DMS114 treated with DMSO at 0.1 percent for 48 hours (cell line): ENCODE data around the gene TMEM74B.

Experiments used
- DNase-seq: peaks from one replicate; lab custom pipeline; 2025; ENCODE audit not compliant: unreplicated experiment; lab: John Stamatoyannopoulos, UW

Gene TMEM74B

DNA sequence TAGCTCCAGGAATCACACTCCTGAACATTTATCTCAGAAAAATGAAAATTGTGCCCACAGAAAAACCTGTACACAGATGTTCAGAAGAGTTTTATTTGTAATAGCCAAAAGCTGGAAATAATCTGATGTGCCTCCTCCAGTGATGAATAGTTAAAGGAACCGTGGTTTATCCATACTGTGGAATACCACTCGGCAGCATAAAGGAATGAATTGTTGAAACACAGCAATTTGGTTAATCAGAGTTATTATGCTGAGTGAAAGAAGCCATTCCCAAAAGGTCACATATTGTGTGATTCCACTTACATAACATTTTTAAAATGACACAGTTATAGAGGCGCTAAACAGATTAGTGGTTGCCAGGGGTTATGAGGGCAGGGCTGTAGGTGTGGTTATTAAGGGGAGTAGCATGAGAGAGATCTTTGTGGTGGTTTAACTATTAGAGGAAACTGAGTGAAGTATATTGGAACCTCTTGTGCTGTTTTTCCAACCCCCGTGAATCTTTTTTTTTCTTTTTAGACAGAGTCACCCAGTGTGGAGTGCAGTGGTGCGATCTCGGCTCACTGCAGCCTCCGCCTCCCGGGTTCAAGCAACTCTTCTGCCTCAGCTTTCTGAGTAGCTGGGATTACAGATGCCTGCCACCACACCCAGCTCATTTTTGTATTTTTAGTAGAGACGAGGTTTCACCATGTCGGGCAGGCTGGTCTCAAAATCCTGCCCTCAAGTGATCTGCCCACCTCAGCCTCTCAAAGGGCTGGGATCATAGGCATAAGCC, 40.2 kb downstream of the TMEM74B start:
- no peak for DNase-seq

DNA sequence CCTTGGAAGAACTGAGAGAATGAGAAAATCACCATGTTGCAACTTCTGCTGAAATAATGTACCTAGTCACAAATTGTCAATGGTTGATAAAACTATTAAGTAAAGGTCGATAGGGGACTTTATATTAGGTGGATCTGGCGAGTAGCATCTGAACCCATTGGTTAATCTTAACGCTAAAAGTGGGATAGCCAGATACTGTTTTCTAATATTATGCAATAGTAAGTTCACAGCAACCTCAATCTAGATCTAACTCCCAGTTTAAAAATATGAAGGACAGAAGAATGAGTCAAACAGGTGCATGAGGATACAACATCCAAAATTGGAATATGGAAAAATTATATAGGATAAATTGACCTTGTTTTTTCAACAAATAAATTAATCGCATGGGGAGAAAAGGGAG, 47.5 kb downstream of the TMEM74B start:
- no peak for DNase-seq

DNA sequence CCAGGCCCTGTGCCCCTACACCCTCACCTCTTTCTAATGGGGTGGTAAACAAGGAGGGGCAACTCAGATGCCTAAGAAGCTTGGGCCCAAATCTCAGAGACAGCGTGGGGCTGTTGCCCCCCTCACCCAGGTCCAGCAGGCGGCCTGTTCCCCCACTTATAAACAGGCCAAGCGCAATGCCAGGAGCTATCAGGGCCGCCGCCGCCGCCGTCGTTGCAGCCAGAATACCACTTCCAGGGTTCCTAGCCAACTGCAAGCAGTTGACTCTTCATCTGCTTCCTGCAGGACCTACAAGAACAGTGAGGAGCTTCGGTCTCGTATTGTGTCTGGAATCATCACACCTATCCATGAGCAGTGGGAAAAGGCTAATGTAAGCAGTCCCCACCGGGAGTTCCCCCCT, 49.9 kb downstream of the TMEM74B start:
- no peak for DNase-seq

DNA sequence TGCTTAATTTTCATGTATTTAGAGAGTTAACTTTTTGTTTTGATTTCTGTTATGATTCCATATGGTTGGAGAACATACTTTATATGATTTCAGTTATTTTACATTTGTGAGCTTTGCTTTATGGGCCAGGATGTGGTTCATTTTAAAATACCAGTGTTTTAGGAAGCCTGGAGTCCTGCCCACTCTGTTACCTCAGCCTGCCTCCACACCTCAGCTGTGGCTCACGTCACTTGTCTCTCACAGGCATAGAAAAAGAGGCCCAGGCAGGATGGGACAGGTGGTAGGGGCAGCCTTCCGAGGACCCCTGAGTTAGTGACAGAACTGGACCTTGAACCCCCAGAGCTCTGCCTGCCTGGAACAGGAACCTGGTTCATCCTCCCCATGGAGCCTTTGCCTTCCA, 50.4 kb downstream of the TMEM74B start:
- DNase-seq: no peak

DNA sequence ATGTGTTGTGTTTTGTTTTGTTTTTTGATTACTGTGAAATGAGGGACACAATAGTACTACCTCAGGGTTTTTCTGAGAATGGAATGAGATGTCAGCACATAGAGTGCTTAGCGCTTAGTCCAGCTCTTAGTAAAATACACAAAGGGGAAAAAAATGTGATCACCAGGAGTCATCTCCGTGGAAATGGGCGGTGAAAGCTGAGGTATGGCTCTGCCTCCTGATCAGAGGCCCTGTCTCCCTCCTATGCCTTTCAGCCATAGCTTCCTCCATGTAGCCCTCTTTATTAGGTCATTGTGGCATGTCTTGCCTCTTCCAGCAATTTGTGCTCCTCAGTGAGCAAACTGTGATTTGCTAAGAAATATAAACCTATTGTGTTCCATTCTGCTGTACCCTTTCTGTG, 53.4 kb downstream of the TMEM74B start:
- no peak for DNase-seq

DNA sequence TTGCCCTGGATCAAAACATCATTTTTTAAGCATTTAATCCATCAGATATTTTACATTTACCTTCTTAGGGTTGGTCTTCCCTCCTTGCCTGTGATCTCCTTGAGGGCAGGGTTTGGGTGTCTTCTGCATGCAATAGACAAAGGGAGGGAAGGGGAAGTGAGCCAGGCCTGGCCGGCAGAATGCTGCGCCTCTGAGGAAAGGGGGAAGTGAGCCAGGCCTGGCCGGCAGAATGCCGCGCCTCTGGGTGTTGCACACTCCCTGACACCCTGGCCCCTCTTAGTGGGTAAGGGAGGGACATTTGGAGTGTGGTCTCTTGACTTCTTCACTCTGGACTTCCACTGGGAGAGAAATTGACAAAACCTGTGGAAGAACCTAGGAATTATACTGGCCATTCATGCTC, 53.9 kb downstream of the TMEM74B start:
- DNase-seq: no peak
